IgD-negative memory B cell (primary cell): ENCODE data around the gene RGL4. TPM values are rescaled to one million over a fixed set of nuclear protein-coding genes. Genes with fewer than 3 reads are reported as not detected.
"Not testable (repeated sequence)": the region's sequence is repeated elsewhere in the genome, so short reads cannot be mapped to it uniquely, and the experiment has no call there.

Experiments used
- H3K27ac Mint-ChIP-seq, 3 donors: one replicate each; pipeline ENCODE4 v1.8.0; 2020 to 2022; ENCODE audit warnings: mild to moderate bottlenecking in 3 of 3, mixed read lengths in 3 of 3, moderate library complexity in 1 of 3
- H3K27me3 Mint-ChIP-seq: one replicate; pipeline ENCODE4 v1.8.0; 2021; ENCODE audit warnings: mixed read lengths
- H3K36me3 Mint-ChIP-seq: one replicate; pipeline ENCODE4 v1.8.0; 2020; ENCODE audit warnings: mild to moderate bottlenecking, mixed read lengths
- H3K4me1 Mint-ChIP-seq, 3 donors: one replicate each; pipeline ENCODE4 v1.8.0; 2020 to 2022; ENCODE audit warnings: mixed read lengths in 3 of 3, mild to moderate bottlenecking in 1 of 3
- H3K4me3 Mint-ChIP-seq, 4 donors: one replicate each; pipeline ENCODE4 v1.8.0; 2020 to 2022; ENCODE audit warnings: mild to moderate bottlenecking in 4 of 4, mixed read lengths in 4 of 4, moderate library complexity in 3 of 4
- H3K9me3 Mint-ChIP-seq, 3 donors: one replicate each; pipeline ENCODE4 v1.8.0; 2020 to 2021; ENCODE audit warnings: mixed read lengths in 3 of 3, mild to moderate bottlenecking in 1 of 3
- polyA plus RNA-seq: library from polyadenylated mRNA; unstranded; fragments of 300-500 nt; fragmentation: Illumina TruSeq; gene quantifications from one replicate; pipeline ENCODE4 v1.2.3, GENCODE V29; 2021

RGL4 gene
- polyA plus RNA-seq, result 3.7 TPM

- peak within 1 kb of the TSS in 1 of 3 donors; percentile 25 for H3K27ac Mint-ChIP-seq
- peaks cover 1 to 9% (median 4%) of the 10 kb centered on the region in 3 donors for H3K4me1 Mint-ChIP-seq
- H3K9me3 Mint-ChIP-seq, result no peaks in the 10 kb centered on the region
- peak within 1 kb of the TSS in 1 of 4 donors; percentile 60 for H3K4me3 Mint-ChIP-seq
- no peaks in the 10 kb centered on the region for H3K27me3 Mint-ChIP-seq
- peaks cover 4% of the 10 kb centered on the region for H3K36me3 Mint-ChIP-seq
Observed at GRCh38 chr22:23690713-23691112, at the start of gene RGL4. Gene RGL4, plus strand, starts transcription at chr22:23691013. Its CDS starts 1,018 bp downstream, at chr22:23692031.

GRCh38 chr22:23646526-23646925 is 44.3 kb upstream of the RGL4 start:
- H3K9me3 Mint-ChIP-seq, H3K4me3 Mint-ChIP-seq, H3K27ac Mint-ChIP-seq, H3K36me3 Mint-ChIP-seq, H3K27me3 Mint-ChIP-seq, H3K4me1 Mint-ChIP-seq: not testable (repeated sequence)

- Mint-ChIP-seq H3K27me3 (no peaks in the 10 kb centered on the region), H3K9me3 (no peaks in the 10 kb centered on the region), H3K4me3 (no peak overlapping the region), H3K36me3 (no peaks in the 10 kb centered on the region), H3K4me1 (no peaks in the 10 kb centered on the region), H3K27ac (no peak overlapping the region)
Observed at GRCh38 chr22:23649071-23649501, 41.7 kb upstream of the RGL4 start.

- no peak overlapping the region for H3K27ac Mint-ChIP-seq
- no peaks in the 10 kb centered on the region for H3K27me3 Mint-ChIP-seq
- H3K9me3 Mint-ChIP-seq, result no peaks in the 10 kb centered on the region
- H3K4me1 Mint-ChIP-seq, result peaks cover 0 to 1% (median 0%) of the 10 kb centered on the region in 3 donors
- no peak overlapping the region for H3K4me3 Mint-ChIP-seq
- H3K36me3 Mint-ChIP-seq, result peaks cover 5% of the 10 kb centered on the region
Observed at GRCh38 chr22:23651676-23652075, 39.1 kb upstream of the RGL4 start.

- Mint-ChIP-seq H3K27me3 (no peaks in the 10 kb centered on the region), H3K36me3 (peaks cover 5% of the 10 kb centered on the region), H3K4me1 (peaks cover 0 to 1% (median 0%) of the 10 kb centered on the region in 3 donors), H3K9me3 (no peaks in the 10 kb centered on the region), H3K4me3 (no peak overlapping the region), H3K27ac (peak overlapping the region in 1 of 3 donors; percentile 86)
Observed at GRCh38 chr22:23652286-23652685, 38.5 kb upstream of the RGL4 start.

- Mint-ChIP-seq H3K9me3 (no peaks in the 10 kb centered on the region), H3K4me1 (peaks cover 0 to 1% (median 0%) of the 10 kb centered on the region in 3 donors), H3K27me3 (no peaks in the 10 kb centered on the region), H3K27ac (peak overlapping the region in 1 of 3 donors; percentile 86), H3K36me3 (peaks cover 5% of the 10 kb centered on the region), H3K4me3 (no peak overlapping the region)
Observed at GRCh38 chr22:23652711-23653110, 38.1 kb upstream of the RGL4 start.

- Mint-ChIP-seq H3K27me3 (no peaks in the 10 kb centered on the region), H3K4me1 (peaks cover 0 to 1% (median 0%) of the 10 kb centered on the region in 3 donors), H3K27ac (no peak overlapping the region), H3K36me3 (peaks cover 15% of the 10 kb centered on the region), H3K4me3 (no peak overlapping the region), H3K9me3 (no peaks in the 10 kb centered on the region)
Observed at GRCh38 chr22:23655891-23656475, 34.8 kb upstream of the RGL4 start.

- H3K4me3 Mint-ChIP-seq, result no peak overlapping the region
- no peak overlapping the region for H3K27ac Mint-ChIP-seq
- H3K27me3 Mint-ChIP-seq, result no peaks in the 10 kb centered on the region
- no peaks in the 10 kb centered on the region for H3K9me3 Mint-ChIP-seq
- H3K36me3 Mint-ChIP-seq, result peaks cover 19% of the 10 kb centered on the region
- H3K4me1 Mint-ChIP-seq, result peaks cover 0 to 1% (median 0%) of the 10 kb centered on the region in 3 donors
Observed at GRCh38 chr22:23657727-23658126, 33.1 kb upstream of the RGL4 start.

GRCh38 chr22:23660381-23660780 is 30.4 kb upstream of the RGL4 start:
- H3K27me3 Mint-ChIP-seq, H3K4me3 Mint-ChIP-seq, H3K9me3 Mint-ChIP-seq, H3K27ac Mint-ChIP-seq, H3K4me1 Mint-ChIP-seq: not testable (repeated sequence)
- H3K36me3 Mint-ChIP-seq, result peaks cover 19% of the 10 kb centered on the region

- H3K36me3 Mint-ChIP-seq, result peaks cover 2% of the 10 kb centered on the region
- H3K4me1 Mint-ChIP-seq, result peaks cover 0 to 6% (median 0%) of the 10 kb centered on the region in 3 donors
- H3K9me3 Mint-ChIP-seq, result no peaks in the 10 kb centered on the region
- H3K4me3 Mint-ChIP-seq, result no peak overlapping the region
- H3K27me3 Mint-ChIP-seq, result no peaks in the 10 kb centered on the region
- no peak overlapping the region for H3K27ac Mint-ChIP-seq
Observed at GRCh38 chr22:23670378-23671295, 20.2 kb upstream of the RGL4 start.

- not testable (repeated sequence) for H3K4me3 Mint-ChIP-seq, H3K27me3 Mint-ChIP-seq, H3K36me3 Mint-ChIP-seq, H3K9me3 Mint-ChIP-seq, H3K4me1 Mint-ChIP-seq, H3K27ac Mint-ChIP-seq
Observed at GRCh38 chr22:23671387-23671786, 19.4 kb upstream of the RGL4 start.

GRCh38 chr22:23672307-23673049 is 18.3 kb upstream of the RGL4 start:
- H3K4me3 Mint-ChIP-seq, H3K27me3 Mint-ChIP-seq, H3K9me3 Mint-ChIP-seq, H3K36me3 Mint-ChIP-seq: not testable (repeated sequence)
- Mint-ChIP-seq H3K27ac (peak overlapping the region in 1 of 3 donors; percentile 35), H3K4me1 (peaks cover 0 to 10% (median 7%) of the 10 kb centered on the region in 3 donors)

- Mint-ChIP-seq H3K9me3 (no peaks in the 10 kb centered on the region), H3K27ac (peak overlapping the region in 1 of 3 donors; percentile 35), H3K36me3 (no peaks in the 10 kb centered on the region), H3K4me3 (no peak overlapping the region), H3K4me1 (peaks cover 0 to 10% (median 7%) of the 10 kb centered on the region in 3 donors), H3K27me3 (no peaks in the 10 kb centered on the region)
Observed at GRCh38 chr22:23673050-23673620, 17.7 kb upstream of the RGL4 start.

GRCh38 chr22:23673826-23674690 is 16.8 kb upstream of the RGL4 start:
- Mint-ChIP-seq H3K27ac (no peak overlapping the region), H3K9me3 (no peaks in the 10 kb centered on the region), H3K36me3 (no peaks in the 10 kb centered on the region), H3K27me3 (no peaks in the 10 kb centered on the region), H3K4me3 (peak overlapping the region in 1 of 4 donors; percentile 69), H3K4me1 (peaks cover 0 to 10% (median 7%) of the 10 kb centered on the region in 3 donors)
